ENCODE data around the gene MLF1.

The MLF1 gene

GRCh38 chr3:158574646-158575045 is 3.7 kb downstream of the MLF1 start:
- TF ChIP-seq CTCF (IDR thresholded peaks at IDR 0.05; ENCODE audit: low read depth, low read length), result no peak
- no peak for DNase-seq (ENCODE audit: extremely low read depth, low read depth)

GRCh38 chr3:158590223-158590622 is 19.2 kb downstream of the MLF1 start:
- TF ChIP-seq CTCF (IDR thresholded peaks at IDR 0.05; ENCODE audit: low read depth, low read length), result no peak
- DNase-seq (ENCODE audit: extremely low read depth, low read depth), result no peak

- TF ChIP-seq CTCF (IDR thresholded peaks at IDR 0.05; ENCODE audit: low read depth, low read length), result no peak
- no peak for DNase-seq (ENCODE audit: extremely low read depth, low read depth)
These were observed 29.8 kb downstream of the MLF1 start for GRCh38 chr3:158600787-158601186.

- DNase-seq (ENCODE audit: extremely low read depth, low read depth), result no peak
- TF ChIP-seq CTCF (IDR thresholded peaks at IDR 0.05; ENCODE audit: low read depth, low read length), result no peak
These were observed 31.2 kb downstream of the MLF1 start for GRCh38 chr3:158602227-158602626.

- no peak for TF ChIP-seq CTCF (IDR thresholded peaks at IDR 0.05; ENCODE audit: low read depth, low read length)
- DNase-seq (ENCODE audit: extremely low read depth, low read depth), result no peak
These were observed 47.2 kb downstream of the MLF1 start for GRCh38 chr3:158617982-158618875.

- TF ChIP-seq CTCF (IDR thresholded peaks at IDR 0.05; ENCODE audit: low read depth, low read length), result no peak
- no peak for DNase-seq (ENCODE audit: extremely low read depth, low read depth)
These were observed 54.9 kb downstream of the MLF1 start for GRCh38 chr3:158625881-158626280.

GRCh38 chr3:158631981-158632380 is 61.0 kb downstream of the MLF1 start:
- DNase-seq (ENCODE audit: extremely low read depth, low read depth), result no peak
- no peak for TF ChIP-seq CTCF (IDR thresholded peaks at IDR 0.05; ENCODE audit: low read depth, low read length)

Data from AG09319 (cell line).